ENCODE results near the gene SOCS6.
"Not testable (repeated sequence)": the region's sequence is repeated elsewhere in the genome, so short reads cannot be mapped to it uniquely, and the experiment has no call there.

SOCS6 gene, protein sequence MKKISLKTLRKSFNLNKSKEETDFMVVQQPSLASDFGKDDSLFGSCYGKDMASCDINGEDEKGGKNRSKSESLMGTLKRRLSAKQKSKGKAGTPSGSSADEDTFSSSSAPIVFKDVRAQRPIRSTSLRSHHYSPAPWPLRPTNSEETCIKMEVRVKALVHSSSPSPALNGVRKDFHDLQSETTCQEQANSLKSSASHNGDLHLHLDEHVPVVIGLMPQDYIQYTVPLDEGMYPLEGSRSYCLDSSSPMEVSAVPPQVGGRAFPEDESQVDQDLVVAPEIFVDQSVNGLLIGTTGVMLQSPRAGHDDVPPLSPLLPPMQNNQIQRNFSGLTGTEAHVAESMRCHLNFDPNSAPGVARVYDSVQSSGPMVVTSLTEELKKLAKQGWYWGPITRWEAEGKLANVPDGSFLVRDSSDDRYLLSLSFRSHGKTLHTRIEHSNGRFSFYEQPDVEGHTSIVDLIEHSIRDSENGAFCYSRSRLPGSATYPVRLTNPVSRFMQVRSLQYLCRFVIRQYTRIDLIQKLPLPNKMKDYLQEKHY

DNA sequence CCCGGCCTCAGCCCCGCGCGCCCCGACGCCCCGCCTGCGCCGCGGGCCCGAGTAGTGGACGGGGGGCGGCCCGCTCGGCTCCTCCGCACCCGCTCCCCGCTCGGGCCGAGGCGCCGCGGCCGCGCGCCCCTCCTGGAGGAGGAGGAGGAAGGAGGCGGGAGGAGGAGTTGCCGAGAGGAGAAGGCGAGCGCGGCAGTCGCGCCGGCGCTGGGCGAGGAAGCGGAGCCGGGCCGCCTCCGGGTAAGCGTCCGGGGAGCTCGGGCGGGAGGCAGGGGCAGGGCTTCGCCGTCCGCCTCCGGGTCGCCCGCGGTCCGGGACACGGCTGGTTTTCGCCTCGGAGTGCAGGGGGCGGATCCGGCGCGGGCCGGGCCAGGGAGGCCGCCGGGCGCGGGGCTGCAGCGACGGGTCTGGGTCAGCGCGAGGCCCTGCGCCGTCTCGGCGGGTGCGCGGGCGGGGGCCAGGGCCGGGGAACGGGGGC, at the start of gene SOCS6:
TSS of gene SOCS6 (plus strand) at position 195 of the 478 bp plus-strand sequence. CDS start 35,624 bp downstream, outside the sequence.
- no peak for DNase-seq

DNA sequence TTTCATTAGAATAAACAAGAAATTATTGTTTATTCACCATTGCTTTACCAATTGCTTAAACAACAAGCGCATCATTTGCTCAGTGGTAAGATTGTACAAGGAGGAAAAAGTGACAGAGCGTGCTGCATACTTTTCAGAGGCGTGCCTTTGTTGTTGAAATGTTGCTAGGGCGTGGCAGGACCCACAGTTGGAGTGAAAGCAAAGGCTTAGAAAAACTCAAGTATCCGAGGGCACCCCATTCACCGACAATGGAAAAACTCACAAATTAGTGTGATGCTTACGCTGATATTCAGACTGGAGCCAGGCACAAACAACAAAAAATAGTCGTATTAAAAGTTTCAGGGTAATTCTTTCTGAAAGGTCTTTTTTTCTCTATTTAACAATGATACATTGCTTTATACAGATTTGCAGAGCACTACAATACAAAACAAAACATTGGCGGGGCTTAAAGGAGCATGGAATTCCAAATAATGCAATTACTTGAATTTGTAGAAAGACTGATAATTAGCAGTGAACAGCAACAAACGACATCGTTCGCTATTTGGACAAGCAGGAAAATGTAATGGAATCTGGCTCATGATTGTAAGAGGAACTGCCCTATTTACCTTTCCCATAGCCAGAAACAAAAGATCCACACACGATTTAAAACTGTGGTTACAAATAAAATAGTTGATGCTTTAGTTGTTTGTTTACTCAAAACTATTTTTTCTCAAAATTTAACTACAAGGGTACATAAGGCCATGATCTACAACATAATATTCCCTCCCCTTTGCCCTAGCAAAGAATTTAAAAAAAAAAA, 45.5 kb upstream of the SOCS6 start:
- DNase-seq = no peak

DNA sequence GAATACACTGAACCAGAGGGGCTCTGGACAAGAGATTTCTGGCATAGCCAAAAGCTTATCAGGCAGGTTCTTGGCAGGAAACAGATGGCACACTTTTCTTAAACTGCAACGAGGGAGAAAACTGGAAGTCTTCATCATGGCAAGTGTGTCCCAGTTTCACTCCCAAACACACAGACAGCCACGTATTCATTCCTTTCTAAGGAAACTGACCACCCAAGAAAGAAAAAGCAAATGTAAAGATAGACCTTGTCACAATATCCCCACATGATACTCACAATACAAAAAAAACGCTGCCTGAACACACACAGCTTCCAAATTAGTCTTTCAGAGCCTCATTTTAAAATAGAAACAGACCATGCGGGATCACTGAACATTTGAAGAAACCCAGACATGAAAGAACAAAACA, 42.8 kb upstream of the SOCS6 start:
- no peak for DNase-seq

DNA sequence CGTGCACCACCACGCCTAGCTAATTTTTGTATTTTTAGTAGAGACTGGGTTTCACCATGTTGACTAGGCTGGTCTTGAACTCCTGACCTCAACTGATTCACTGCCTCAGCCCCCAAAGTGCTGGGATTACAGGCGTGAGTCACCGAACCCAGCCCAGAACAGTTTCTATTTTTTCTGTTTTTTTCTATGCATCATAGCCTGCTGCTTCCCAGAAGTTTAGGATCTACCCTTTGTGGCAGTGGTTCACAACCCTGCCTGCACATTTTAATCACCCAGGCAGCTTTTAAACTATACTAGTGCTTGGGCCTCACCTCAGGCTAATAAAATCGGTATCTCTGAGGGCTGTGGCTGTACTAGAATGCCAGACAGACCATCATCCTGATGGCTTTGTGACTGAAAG, 39.7 kb upstream of the SOCS6 start:
- no peak for DNase-seq

DNA sequence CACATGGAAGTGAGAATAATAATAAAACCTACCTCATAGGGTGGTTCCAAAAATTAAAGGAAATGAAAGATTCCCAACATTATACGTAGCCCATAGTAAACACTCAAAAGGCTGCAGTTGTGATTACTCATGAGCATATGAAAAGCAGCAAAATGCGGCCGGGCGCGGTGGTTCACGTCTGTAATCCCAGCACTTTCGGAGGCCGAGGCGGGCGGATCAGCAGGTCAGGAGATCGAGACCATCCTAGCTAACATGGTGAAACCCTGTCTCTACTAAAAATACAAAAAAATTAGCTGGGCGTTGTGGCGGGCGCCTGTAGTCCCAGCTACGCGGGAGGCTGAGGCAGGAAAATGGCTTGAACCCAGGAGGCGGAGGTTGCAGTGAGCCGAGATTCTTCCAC, 39.0 kb upstream of the SOCS6 start:
- not testable (repeated sequence) for DNase-seq

DNA sequence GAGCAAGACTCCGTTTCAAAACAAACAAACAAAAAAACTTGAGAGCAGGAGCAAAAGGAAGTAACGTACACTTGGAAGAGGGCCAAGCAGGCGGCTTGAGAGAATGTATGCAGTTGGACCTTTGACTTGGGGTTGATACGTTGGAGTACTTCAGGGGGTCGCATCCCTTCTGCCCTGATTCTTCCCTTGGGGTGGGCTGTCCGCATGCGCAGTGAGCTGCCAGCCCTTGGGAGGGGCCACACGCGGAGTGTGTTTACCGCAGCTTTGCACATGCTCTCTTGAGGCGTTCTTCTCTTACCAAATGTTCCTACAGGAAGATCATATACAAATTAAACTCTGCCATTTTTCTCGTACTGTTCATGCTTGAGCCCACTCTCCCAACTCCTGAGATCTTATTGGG, 38.1 kb upstream of the SOCS6 start:
- DNase-seq = no peak

DNA sequence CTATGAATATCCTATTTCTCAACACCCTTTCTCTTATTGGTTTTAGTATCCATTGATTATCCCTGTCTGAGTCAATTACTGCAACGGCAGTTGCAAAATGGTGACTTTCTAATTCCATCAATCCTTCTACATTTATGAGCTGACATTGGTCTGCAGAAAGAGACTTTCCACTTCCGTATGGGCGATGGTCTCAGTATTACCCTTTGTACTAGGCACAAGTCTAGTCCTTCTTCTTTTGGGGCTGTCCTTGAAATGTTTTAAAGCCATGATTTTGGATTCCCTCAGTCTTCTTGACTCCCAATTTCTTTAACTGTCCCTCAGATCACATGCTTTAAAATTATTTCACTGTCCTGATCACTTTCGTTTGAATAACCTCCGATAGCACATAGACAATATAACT, 32.7 kb upstream of the SOCS6 start:
- no peak for DNase-seq

DNA sequence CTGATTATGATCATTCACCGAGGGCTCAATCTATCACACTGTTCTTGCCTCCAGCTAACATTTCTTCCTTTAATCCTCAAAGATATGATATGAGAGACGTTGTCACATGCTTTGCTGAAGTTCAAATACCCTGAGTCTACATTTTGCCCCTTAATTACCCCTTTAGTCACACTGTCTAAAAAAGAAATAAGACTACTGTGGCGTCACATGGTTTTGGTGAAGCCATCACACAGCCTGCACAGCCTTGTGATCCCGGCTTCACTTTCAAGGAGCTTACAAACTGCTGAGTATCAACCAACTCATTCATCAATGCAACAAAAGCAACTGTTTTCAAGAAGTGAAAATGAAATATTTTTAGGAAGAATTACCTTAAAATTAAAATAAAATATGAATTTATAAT, 31.9 kb upstream of the SOCS6 start:
- no peak for DNase-seq

DNA sequence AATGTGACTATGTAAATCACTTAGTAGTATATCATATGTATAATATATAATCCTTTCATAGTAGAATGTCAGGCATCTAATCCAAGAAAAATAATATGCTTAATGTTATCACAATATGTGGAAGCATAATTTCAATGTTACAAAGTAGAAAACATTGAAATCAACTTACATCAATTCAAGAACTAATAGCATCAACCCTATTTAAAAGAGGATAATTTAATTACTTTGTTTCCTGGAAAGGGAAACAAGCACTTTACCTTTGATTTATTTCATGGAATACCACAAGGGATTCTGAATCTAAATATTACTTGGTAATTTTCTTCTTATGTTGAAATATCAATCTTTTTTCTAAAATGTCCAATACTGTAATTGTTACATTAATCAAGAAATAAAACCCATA, 30.6 kb upstream of the SOCS6 start:
- no peak for DNase-seq

DNA sequence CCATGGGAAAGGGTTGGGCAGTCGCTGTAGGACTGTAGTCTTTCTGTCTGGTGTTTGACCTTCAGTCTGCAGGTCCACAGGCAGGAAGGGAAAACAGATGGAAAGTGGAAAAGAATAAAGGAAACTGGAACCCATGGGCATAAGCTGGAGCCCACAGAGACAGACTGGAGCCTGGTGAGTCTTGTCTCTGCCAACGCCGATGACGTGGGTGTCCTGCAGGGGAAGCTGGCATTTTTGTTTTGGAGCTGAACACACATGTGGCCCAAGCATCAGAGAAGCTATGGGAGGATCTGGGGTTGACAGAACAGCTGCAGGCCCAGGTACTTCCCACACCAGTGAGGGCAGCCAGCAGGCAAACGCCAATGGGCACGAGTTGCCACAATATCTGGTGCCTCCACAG, 28.2 kb upstream of the SOCS6 start:
- no peak for DNase-seq

DNA sequence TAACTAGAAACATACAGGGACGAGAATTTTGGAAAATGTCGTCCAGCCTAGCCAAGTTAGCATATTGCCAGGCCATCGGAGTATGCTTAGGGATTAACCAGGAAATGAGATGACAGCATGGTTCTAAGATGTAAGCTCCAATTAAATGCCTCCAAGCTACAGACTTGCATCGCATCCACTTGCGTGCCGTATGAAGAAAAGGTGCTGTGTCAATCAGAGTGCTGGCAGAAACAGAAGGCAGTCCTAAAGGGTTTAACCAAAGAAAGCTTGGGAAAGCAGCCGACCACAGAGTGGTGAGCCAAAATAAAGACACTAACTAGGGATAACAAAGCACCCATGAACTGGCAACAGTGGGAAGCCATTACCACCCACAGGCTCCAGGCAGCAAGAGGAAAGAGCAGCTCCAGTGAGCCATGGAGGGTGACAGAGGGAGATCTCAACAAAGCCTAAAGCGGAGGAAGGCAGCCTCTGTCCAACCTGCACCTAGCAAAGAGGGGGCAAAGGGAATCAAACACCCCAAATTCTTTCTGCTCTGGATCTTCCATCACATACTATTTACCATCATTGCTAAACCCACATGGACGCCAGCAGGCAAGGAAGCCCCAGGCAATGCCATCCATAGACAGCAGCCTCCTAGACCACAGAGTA, 27.6 kb upstream of the SOCS6 start:
- DNase-seq = no peak

DNA sequence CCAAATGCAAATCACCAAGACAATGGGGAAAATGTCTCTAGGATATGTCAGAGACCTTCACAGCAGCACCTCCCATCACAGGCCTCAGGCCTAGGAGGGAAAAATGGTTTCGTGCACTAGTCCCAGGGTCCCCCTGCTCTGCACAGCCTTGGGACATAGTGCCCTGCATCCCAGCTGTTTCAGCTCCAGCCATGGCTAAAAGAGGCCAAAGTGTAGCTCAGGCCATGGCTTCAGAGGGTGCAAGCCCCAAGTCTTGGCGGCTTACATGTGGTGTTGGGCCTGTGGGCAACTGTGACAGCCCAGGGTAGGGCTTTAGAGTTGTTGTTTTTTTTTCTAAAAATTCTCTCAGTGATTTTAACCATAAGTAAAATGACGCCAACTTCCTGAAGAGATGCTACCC, 25.5 kb upstream of the SOCS6 start:
- no peak for DNase-seq

DNA sequence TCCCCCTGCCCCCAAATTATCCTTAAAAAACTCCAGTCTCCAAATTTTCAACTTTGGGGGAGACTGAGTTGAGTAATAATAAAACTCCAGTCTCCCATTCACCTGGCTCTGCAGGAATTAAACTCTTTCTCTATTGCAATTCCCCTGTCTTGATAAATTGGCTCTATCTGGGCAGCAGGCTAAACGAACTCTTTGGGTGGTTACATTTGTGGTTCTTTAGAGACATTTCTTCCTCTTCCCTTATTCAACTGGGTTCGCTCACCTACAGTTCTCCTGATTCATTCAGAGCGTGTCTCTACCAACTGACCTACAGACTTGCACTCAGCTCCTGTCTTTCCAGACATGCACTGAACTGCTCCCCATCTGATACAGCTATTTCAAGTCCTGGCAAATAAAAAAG, 17.1 kb upstream of the SOCS6 start:
- no peak for DNase-seq

DNA sequence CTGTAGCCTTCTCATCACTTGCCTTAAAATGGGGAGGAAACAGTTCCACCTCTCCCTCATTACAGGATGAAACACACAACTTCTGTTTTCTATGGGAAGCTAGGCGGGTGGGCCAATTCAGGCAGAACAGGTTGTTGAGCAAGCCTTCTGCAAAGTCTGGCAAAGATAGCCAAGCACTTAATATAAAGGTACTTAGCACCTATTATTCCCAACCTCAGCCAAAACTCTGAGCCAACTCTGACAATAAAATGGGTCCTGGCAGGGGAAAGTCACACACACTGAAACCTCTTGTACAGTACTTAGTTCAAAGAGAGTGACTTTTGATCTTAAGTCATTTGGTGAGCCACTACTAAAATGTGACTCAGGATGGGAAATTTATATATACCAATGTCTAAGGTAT, 15.8 kb upstream of the SOCS6 start:
- no peak for DNase-seq

DNA sequence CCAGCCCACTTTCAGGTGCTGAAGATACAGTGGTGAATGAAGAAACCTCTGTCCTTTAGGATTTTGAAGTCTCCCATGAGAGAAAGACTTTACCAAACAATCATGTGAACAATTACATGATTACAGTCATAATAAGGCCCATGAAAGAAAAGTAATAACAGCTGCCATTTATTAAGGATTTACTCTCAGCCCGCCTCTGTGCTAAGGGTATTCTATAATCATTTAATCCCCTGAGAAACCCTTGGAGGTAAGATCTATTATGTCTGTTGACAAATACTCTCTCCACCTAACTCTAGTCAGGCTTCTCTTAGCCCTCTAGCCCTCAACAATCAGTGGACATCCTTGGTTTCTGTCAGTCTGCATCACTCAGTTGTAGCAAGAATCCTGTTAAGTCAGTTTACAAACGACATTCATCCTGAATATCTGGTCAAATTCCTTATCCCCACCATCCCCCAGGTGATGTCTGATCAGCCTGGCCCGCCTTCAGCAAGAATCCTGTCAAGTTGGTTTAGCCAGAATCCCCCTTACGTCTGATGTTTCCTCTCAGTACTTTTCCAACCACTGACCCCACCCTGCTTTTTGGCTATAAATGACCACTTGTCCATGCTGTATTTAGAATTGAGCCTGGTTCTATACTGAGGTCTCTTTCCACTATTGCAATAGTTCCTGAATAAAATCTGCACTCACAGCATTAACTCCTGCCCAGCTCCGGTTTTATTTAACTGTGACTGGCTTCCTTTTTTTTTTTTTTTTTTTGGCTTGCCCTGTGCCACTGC, 12.2 kb upstream of the SOCS6 start:
- no peak for DNase-seq

DNA sequence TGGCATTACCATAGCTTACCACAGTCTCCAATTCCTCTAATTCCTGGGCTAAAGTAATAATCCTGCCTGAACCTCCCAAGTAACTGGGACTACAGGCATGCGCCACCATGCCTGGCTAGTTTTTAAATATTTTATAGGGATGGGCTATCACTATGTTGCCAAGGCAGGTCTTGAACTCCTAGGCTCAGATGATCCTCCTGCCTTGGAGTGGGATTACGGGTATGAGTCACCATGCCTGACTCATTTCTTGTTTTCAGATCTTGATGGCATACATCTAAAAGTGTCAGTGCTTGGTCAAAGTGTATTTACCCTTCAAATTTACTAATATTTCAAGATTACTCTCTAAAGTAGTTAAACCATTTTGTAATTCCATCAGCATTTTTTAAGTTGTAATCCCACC, 9.4 kb upstream of the SOCS6 start:
- no peak for DNase-seq

DNA sequence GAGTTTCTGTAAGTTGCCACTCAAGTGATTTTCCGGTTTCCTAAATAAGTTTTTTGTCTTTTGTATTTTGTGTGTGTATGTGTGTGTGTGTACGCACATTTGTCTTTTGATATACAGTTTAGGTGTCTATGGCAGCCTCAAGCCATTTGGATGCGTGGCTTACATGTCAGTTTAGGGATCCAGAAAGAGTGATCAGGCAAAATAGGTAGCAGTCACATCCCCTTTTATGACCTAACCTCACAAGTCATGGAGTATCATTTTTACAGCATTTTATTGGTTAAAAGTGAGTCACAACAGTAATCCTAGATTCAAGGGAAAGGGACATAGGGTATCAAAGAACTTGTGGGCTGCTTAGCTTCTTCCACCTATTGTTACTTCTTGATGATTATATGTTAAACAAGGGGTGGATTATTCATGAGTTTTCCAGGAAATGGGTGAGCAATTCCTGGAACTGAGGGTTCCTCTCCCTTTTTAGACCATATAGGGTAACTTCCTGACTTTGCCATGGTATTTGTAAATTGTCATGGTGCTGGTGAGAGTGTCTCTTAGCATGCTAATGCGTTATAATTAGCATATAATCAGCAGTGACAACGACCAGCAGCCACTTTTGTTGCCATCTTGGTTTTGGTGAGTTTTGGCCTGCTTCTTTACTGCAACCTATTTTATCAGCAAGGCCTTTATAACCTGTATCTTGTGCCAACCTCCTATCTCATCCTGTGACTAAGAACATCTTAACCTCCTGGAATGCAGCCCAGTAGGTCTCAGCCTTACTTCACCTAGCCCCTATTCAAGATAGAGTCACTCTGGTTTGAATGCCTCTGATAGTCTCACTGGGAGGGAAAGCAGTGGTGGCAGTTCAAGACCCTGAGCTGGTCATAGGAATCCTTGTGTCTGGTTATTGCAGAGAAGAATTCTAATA, 8.6 kb upstream of the SOCS6 start:
- no peak for DNase-seq

DNA sequence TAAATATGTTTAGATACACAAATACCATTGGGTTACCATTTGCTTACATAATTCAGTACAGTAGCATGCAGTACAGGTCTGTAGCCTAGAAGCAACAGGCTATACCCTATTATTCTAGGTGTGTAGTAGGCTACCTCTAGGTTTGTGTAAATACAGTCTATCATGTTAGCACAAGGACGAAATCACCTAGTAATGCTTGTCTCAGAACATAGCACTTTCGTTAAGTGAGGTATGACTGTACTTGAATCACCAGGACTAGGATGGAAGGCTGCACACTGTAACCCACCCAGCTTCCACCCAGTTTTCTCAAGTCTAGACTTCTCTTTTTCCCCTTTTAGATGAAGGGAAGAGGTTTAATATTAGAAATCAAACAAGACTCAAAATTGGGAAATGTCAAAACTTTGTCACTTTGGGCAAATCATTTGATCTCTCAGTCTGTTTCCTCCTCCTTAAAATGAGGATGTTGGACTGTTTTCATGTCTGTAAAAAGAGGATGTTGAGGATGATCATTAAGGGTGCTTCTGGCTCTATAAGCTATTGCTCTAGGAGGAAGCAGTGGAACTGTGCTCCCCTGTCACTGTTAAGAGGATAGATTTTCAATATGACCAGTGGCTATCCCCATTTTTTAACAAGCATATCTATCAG, 3.7 kb upstream of the SOCS6 start:
- DNase-seq = no peak

DNA sequence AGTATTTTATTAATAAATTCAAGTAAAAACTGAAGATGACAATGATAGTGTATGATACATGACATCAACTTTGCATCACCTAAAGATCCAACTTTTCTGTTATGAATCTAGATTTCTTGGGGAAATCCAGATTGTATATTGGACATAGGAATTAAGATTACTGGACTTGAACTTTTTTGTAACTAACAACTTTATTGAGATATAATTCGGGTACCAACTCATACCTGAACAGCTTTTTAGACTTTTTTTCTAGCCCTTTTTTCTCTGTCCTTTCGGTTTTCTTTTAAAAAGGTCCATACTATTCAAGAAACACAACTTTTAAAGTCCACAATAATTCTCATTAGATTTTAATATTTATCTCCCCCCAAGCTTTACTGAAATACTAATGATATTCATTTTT, 1.1 kb upstream of the SOCS6 start:
- no peak for DNase-seq

DNA sequence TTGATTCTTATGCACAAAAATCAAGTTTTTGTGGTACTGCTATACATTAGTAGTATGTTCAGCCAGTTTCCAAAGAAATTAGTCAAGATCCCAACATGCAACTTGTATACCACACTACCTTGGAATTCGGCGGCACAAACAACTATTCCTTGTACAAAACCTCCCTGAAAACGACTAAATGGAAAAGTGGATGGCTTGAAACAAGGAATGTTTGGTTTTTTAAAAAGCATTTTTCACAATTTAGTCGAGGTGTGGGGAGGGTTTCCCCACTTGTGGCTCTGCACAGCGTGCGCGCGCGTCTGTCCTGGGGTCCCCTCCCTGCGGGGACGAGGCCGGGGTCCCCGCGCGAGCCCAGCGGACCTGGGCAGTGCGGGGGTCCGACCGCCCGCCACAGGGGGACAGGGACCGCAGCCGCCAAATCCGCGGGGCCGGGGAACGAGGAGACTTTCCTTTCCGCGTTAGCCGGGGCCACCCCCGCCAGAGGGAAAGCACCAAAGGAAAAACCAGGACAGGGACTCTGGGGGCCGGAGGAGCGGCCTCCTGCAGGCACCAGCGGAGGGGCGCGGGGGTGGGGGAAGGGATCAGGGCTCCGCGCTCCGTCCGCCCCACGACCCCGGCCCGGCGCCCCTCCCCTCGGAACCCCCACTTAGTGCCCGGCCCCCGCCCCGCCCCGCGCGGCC, 534 bp upstream of the SOCS6 start:
- DNase-seq = no peak

Measured in NCI-H2081 treated with DMSO at 0.1 percent for 48 hours (cell line).